WTC11 (cell line): Measurements from ENCODE around the gene PLCH2. TPM values are rescaled to one million over a fixed set of nuclear protein-coding genes. Genes with fewer than 3 reads are reported as not detected.

ENCODE experiments used
- ATAC-seq: fragments of 200-7000 bp; cut with Tn5 transposase; 2 replicates; pipeline ENCODE4 v1.10.0; 2021; ENCODE audit warnings: mild to moderate bottlenecking, moderate library complexity
- CTCF ChIA-PET: fragments of 300-600 bp; sonication (Branson Sonifier 250); formaldehyde crosslinking; loops from one replicate; lab custom pipeline; 2021; ENCODE audit warnings: antibody characterized with exemption; lab: Charles Lee
- POLR2A ChIA-PET: fragments of 350-600 bp; sonication (Branson Sonifier 250); formaldehyde crosslinking; loops from one replicate; lab custom pipeline; 2021; ENCODE audit warnings: antibody characterized with exemption; lab: Charles Lee
- DNase-seq: peaks from one replicate; pipeline ENCODE4 v3.0.0; 2021; ENCODE audit warnings: low spot score
- H3K27ac Mint-ChIP-seq: 2 replicates; pipeline ENCODE4 v1.8.0; 2021; ENCODE audit warnings: mixed read lengths
- H3K27me3 Mint-ChIP-seq: 2 replicates; pipeline ENCODE4 v1.8.0; 2021; ENCODE audit warnings: low read depth, mild to moderate bottlenecking, moderate library complexity, mixed read lengths
- H3K36me3 Mint-ChIP-seq: 2 replicates; pipeline ENCODE4 v1.8.0; 2021; ENCODE audit warnings: mixed read lengths
- H3K4me1 Mint-ChIP-seq: 2 replicates; pipeline ENCODE4 v1.8.0; 2022; ENCODE audit warnings: mixed read lengths
- H3K4me3 Mint-ChIP-seq: 2 replicates; pipeline ENCODE4 v1.8.0; 2021; ENCODE audit warnings: mild to moderate bottlenecking, moderate library complexity, mixed read lengths
- H3K9me3 Mint-ChIP-seq: 2 replicates; pipeline ENCODE4 v1.8.0; 2021; ENCODE audit warnings: mixed read lengths
- AFF4 ChIP-seq: sonication (generic); formaldehyde crosslinking; IDR thresholded peaks from 2 replicates; pipeline ENCODE4 v1.8.1; 2023; ENCODE audit warnings: mild to moderate bottlenecking, missing genetic modification reagents, borderline replicate concordance
- ATF1 ChIP-seq: sonication (generic); formaldehyde crosslinking; IDR thresholded peaks from 2 replicates; pipeline ENCODE4 v1.8.1; 2023; ENCODE audit warnings: mild to moderate bottlenecking, moderate library complexity, missing genetic modification reagents
- ATF2 ChIP-seq: sonication (generic); formaldehyde crosslinking; IDR thresholded peaks from 2 replicates; pipeline ENCODE4 v1.8.1; 2022; ENCODE audit warnings: low read depth, missing genetic modification reagents, borderline replicate concordance
- CREB1 ChIP-seq: sonication (generic); formaldehyde crosslinking; IDR thresholded peaks from 2 replicates; pipeline ENCODE4 v1.8.0; 2023; ENCODE audit warnings: mild to moderate bottlenecking, missing genetic modification reagents
- EMX1 ChIP-seq: fragments of 250-450 bp; sonication (Bioruptor Pico); IDR thresholded peaks from 2 replicates; pipeline ENCODE4 v1.8.0; 2021; ENCODE audit warnings: mild to moderate bottlenecking
- KAT7 ChIP-seq: sonication (generic); formaldehyde crosslinking; IDR thresholded peaks from 2 replicates; pipeline ENCODE4 v1.8.1; 2023; ENCODE audit warnings: missing genetic modification reagents, mild to moderate bottlenecking, borderline replicate concordance
- ZBTB21 ChIP-seq: sonication (generic); formaldehyde crosslinking; IDR thresholded peaks from 2 replicates; pipeline ENCODE4 v1.8.1; 2023; ENCODE audit warnings: mild to moderate bottlenecking, missing genetic modification reagents, borderline replicate concordance
- ZNF232 ChIP-seq: sonication (generic); formaldehyde crosslinking; IDR thresholded peaks from 2 replicates; pipeline ENCODE4 v1.8.0; 2022; ENCODE audit warnings: mild to moderate bottlenecking, missing genetic modification reagents
- ZNF263 ChIP-seq: sonication (generic); formaldehyde crosslinking; IDR thresholded peaks from 2 replicates; pipeline ENCODE4 v1.8.1; 2022; ENCODE audit warnings: low read depth, mild to moderate bottlenecking, moderate library complexity, missing genetic modification reagents
- ZNF317 ChIP-seq: sonication (generic); formaldehyde crosslinking; IDR thresholded peaks from 2 replicates; pipeline ENCODE4 v1.8.1; 2023; ENCODE audit warnings: low read depth, mild to moderate bottlenecking, moderate library complexity, missing genetic modification reagents, borderline replicate concordance
- ZNF423 ChIP-seq: fragments of 250-450 bp; sonication (Bioruptor Pico); IDR thresholded peaks from 2 replicates; pipeline ENCODE4 v2.1.2; 2022; ENCODE audit warnings: mild to moderate bottlenecking, moderate library complexity
- ZNF532 ChIP-seq: fragments of 250-450 bp; sonication (Bioruptor Pico); IDR thresholded peaks from 2 replicates; pipeline ENCODE4 v1.9.0; 2021; ENCODE audit warnings: mild to moderate bottlenecking, borderline replicate concordance
- total RNA-seq: library from RNA; stranded (reverse); gene quantifications from 3 replicates; pipeline ENCODE4 v1.2.3, GENCODE V29; 2021
- TF ChIP-seq, protein P1 (sequence below): sonication (generic); formaldehyde crosslinking; IDR thresholded peaks from 2 replicates; pipeline ENCODE4 v1.8.0; 2022; ENCODE audit warnings: mild to moderate bottlenecking, missing genetic modification reagents
- TF ChIP-seq, protein P2 (sequence below): fragments of 250-450 bp; sonication (Bioruptor Pico); IDR thresholded peaks from 2 replicates; pipeline ENCODE4 v1.8.0; 2021; ENCODE audit warnings: mild to moderate bottlenecking
- TF ChIP-seq, protein P3 (sequence below): sonication (generic); formaldehyde crosslinking; IDR thresholded peaks from 2 replicates; pipeline ENCODE4 v1.8.1; 2022; ENCODE audit warnings: low read depth, mild to moderate bottlenecking, moderate library complexity, missing genetic modification reagents, borderline replicate concordance
- TF ChIP-seq, protein P4 (sequence below): sonication (generic); formaldehyde crosslinking; IDR thresholded peaks from 2 replicates; pipeline ENCODE4 v1.8.0; 2023; ENCODE audit warnings: missing genetic modification reagents

Gene PLCH2
- total RNA-seq, 1 experiment from 2014 or later = 0.17 TPM

GRCh38 chr1:2534687-2535441 is 58.8 kb downstream of the PLCH2 start:
- H3K27ac Mint-ChIP-seq = peak overlapping the region; percentile 89
- peaks cover 72% of the 10 kb centered on the region for H3K27me3 Mint-ChIP-seq
- ATAC-seq (peak; percentile 5; the same call in 1 of the 2 replicates), DNase-seq (no peak)
- ChIA-PET CTCF (interaction anchor here (0.8 to 2.3 kb wide), 7 partner anchors 9 to 328 kb away, joined by 3 to 14 read pairs (median 6); partner anchors contain the start of gene PANK4), POLR2A (no interaction called here)
- H3K36me3 Mint-ChIP-seq = no peaks in the 10 kb centered on the region
- no peaks in the 10 kb centered on the region for H3K9me3 Mint-ChIP-seq
- H3K4me1 Mint-ChIP-seq = peaks cover 9% of the 10 kb centered on the region
- no peak overlapping the region for H3K4me3 Mint-ChIP-seq
- TF ChIP-seq EMX1 (CRISPR knock-in tag) (no peak), ZNF423 (CRISPR knock-in tag) (0 out of 2 replicates have a peak, but pooled peaks have one; percentile 31), ATF1 (CRISPR knock-in tag) (no peak), KAT7 (CRISPR knock-in tag) (no peak), ATF2 (CRISPR knock-in tag) (no peak), ZNF232 (CRISPR knock-in tag) (no peak)
- TF ChIP-seq, protein P1, sequence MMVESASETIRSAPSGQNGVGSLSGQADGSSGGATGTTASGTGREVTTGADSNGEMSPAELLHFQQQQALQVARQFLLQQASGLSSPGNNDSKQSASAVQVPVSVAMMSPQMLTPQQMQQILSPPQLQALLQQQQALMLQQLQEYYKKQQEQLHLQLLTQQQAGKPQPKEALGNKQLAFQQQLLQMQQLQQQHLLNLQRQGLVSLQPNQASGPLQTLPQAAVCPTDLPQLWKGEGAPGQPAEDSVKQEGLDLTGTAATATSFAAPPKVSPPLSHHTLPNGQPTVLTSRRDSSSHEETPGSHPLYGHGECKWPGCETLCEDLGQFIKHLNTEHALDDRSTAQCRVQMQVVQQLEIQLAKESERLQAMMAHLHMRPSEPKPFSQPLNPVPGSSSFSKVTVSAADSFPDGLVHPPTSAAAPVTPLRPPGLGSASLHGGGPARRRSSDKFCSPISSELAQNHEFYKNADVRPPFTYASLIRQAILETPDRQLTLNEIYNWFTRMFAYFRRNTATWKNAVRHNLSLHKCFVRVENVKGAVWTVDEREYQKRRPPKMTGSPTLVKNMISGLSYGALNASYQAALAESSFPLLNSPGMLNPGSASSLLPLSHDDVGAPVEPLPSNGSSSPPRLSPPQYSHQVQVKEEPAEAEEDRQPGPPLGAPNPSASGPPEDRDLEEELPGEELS (CRISPR knock-in tag) = no peak

- Mint-ChIP-seq H3K36me3 (no peaks in the 10 kb centered on the region), H3K27me3 (peaks cover 66% of the 10 kb centered on the region), H3K9me3 (no peaks in the 10 kb centered on the region), H3K27ac (no peak overlapping the region), H3K4me1 (peaks cover 9% of the 10 kb centered on the region), H3K4me3 (no peak overlapping the region)
- DNase-seq (no peak), ATAC-seq (0 out of 2 replicates have a peak, but pooled peaks have one; percentile 7)
- ChIA-PET POLR2A (no interaction called here), CTCF (interaction anchor here (0.8 to 2.3 kb wide), 8 partner anchors 9 to 329 kb away, joined by 3 to 14 read pairs (median 6); partner anchors contain the start of gene PANK4)
- TF ChIP-seq ZNF532 = no peak
- no peak for TF ChIP-seq KAT7 (CRISPR knock-in tag)
- TF ChIP-seq ZNF317 (CRISPR knock-in tag) = no peak
- no peak for TF ChIP-seq ZNF263
- TF ChIP-seq, protein P2, sequence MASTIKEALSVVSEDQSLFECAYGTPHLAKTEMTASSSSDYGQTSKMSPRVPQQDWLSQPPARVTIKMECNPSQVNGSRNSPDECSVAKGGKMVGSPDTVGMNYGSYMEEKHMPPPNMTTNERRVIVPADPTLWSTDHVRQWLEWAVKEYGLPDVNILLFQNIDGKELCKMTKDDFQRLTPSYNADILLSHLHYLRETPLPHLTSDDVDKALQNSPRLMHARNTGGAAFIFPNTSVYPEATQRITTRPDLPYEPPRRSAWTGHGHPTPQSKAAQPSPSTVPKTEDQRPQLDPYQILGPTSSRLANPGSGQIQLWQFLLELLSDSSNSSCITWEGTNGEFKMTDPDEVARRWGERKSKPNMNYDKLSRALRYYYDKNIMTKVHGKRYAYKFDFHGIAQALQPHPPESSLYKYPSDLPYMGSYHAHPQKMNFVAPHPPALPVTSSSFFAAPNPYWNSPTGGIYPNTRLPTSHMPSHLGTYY (CRISPR knock-in tag) = no peak
- TF ChIP-seq CREB1 (CRISPR knock-in tag) = no peak
- TF ChIP-seq, protein P3, sequence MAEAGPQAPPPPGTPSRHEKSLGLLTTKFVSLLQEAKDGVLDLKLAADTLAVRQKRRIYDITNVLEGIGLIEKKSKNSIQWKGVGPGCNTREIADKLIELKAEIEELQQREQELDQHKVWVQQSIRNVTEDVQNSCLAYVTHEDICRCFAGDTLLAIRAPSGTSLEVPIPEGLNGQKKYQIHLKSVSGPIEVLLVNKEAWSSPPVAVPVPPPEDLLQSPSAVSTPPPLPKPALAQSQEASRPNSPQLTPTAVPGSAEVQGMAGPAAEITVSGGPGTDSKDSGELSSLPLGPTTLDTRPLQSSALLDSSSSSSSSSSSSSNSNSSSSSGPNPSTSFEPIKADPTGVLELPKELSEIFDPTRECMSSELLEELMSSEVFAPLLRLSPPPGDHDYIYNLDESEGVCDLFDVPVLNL (CRISPR knock-in tag) = no peak
- TF ChIP-seq, protein P4, sequence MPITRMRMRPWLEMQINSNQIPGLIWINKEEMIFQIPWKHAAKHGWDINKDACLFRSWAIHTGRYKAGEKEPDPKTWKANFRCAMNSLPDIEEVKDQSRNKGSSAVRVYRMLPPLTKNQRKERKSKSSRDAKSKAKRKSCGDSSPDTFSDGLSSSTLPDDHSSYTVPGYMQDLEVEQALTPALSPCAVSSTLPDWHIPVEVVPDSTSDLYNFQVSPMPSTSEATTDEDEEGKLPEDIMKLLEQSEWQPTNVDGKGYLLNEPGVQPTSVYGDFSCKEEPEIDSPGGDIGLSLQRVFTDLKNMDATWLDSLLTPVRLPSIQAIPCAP (CRISPR knock-in tag) = no peak
- no peak for TF ChIP-seq AFF4 (CRISPR knock-in tag)
- no peak for TF ChIP-seq ZBTB21 (CRISPR knock-in tag)
Observed at GRCh38 chr1:2535455-2535854, 59.4 kb downstream of the PLCH2 start.
